Activated naive CD8-positive, alpha-beta T cell treated with anti-CD3 and anti-CD28 coated beads for 36 hours (primary cell): ENCODE data around the gene DPAGT1. TPM values are rescaled to one million over a fixed set of nuclear protein-coding genes. Genes with fewer than 3 reads are reported as not detected.
"Not testable (repeated sequence)": the region's sequence is repeated elsewhere in the genome, so short reads cannot be mapped to it uniquely, and the experiment has no call there.

Experiments used
- DNase-seq: peaks from one replicate; pipeline ENCODE4 v3.0.0; 2021
- H3K27ac Mint-ChIP-seq: one replicate; pipeline ENCODE4 v1.8.0; 2022; ENCODE audit warnings: mild to moderate bottlenecking, moderate library complexity, mixed read lengths
- H3K27me3 Mint-ChIP-seq: one replicate; pipeline ENCODE4 v1.8.0; 2022; ENCODE audit warnings: mild to moderate bottlenecking, mixed read lengths
- H3K36me3 Mint-ChIP-seq: one replicate; pipeline ENCODE4 v1.8.0; 2021; ENCODE audit warnings: mild to moderate bottlenecking, mixed read lengths
- H3K4me1 Mint-ChIP-seq: one replicate; pipeline ENCODE4 v1.8.0; 2021; ENCODE audit warnings: mixed read lengths
- H3K4me3 Mint-ChIP-seq: one replicate; pipeline ENCODE4 v1.8.0; 2022; ENCODE audit warnings: mild to moderate bottlenecking, moderate library complexity, mixed read lengths
- H3K9me3 Mint-ChIP-seq: one replicate; pipeline ENCODE4 v1.8.0; 2022; ENCODE audit warnings: mixed read lengths
- total RNA-seq, 2 experiments: library from RNA; stranded (reverse); gene quantifications; one replicate each; pipeline ENCODE4 v1.2.3, GENCODE V29; 2021

Gene DPAGT1
- total RNA-seq, result 10 to 100 TPM; 58.3 to 63.6 TPM

GRCh38 chr11:119101759-119102423, at the start of gene DPAGT1:
Gene DPAGT1, minus strand, starts transcription at chr11:119101853. Its CDS starts 198 bp downstream, at chr11:119101655.
- no peaks in the 10 kb centered on the region for H3K27me3 Mint-ChIP-seq
- H3K27ac Mint-ChIP-seq, result peak within 1 kb of the TSS; percentile 97
- no peaks in the 10 kb centered on the region for H3K9me3 Mint-ChIP-seq
- peak within 1 kb of the TSS; percentile 94 for H3K4me3 Mint-ChIP-seq
- peaks cover 30% of the 10 kb centered on the region for H3K4me1 Mint-ChIP-seq
- H3K36me3 Mint-ChIP-seq, result peaks cover 22% of the 10 kb centered on the region
- DNase-seq, result peak; percentile 84

GRCh38 chr11:119149786-119150275, 48.2 kb upstream of the DPAGT1 start:
- Mint-ChIP-seq H3K27ac (no peak overlapping the region), H3K9me3 (no peaks in the 10 kb centered on the region), H3K4me3 (no peak overlapping the region), H3K36me3 (no peaks in the 10 kb centered on the region), H3K4me1 (peaks cover 14% of the 10 kb centered on the region), H3K27me3 (peaks cover 39% of the 10 kb centered on the region)
- no peak for DNase-seq

- Mint-ChIP-seq H3K4me3 (peak within 1 kb of the TSS; percentile 72), H3K27ac (no peak within 1 kb of the TSS), H3K36me3 (no peaks in the 10 kb centered on the region), H3K27me3 (peaks cover 39% of the 10 kb centered on the region), H3K9me3 (no peaks in the 10 kb centered on the region), H3K4me1 (peaks cover 14% of the 10 kb centered on the region)
- peak; percentile 40 for DNase-seq
Observed at GRCh38 chr11:119149018-119149785, 47.5 kb upstream of the DPAGT1 start, which contains the start of gene ABCG4. Gene ABCG4, plus strand, starts transcription at chr11:119149052. Its CDS starts 914 bp downstream, at chr11:119149966.

- peaks cover 14% of the 10 kb centered on the region for H3K4me1 Mint-ChIP-seq
- no peaks in the 10 kb centered on the region for H3K9me3 Mint-ChIP-seq
- DNase-seq, result no peak
- H3K36me3 Mint-ChIP-seq, result no peaks in the 10 kb centered on the region
- no peak overlapping the region for H3K27ac Mint-ChIP-seq
- H3K27me3 Mint-ChIP-seq, result peaks cover 41% of the 10 kb centered on the region
- H3K4me3 Mint-ChIP-seq, result peak overlapping the region; percentile 72
Observed at GRCh38 chr11:119148720-119149017, 47.0 kb upstream of the DPAGT1 start.

GRCh38 chr11:119147604-119148333, 46.1 kb upstream of the DPAGT1 start:
- no peak for DNase-seq
- Mint-ChIP-seq H3K9me3 (no peaks in the 10 kb centered on the region), H3K27me3 (peaks cover 46% of the 10 kb centered on the region), H3K4me3 (no peak overlapping the region), H3K27ac (no peak overlapping the region), H3K4me1 (peaks cover 14% of the 10 kb centered on the region), H3K36me3 (no peaks in the 10 kb centered on the region)

GRCh38 chr11:119145551-119145950, 43.9 kb upstream of the DPAGT1 start:
- Mint-ChIP-seq H3K4me1 (peaks cover 14% of the 10 kb centered on the region), H3K27ac (no peak overlapping the region), H3K36me3 (no peaks in the 10 kb centered on the region), H3K4me3 (no peak overlapping the region), H3K9me3 (no peaks in the 10 kb centered on the region), H3K27me3 (peaks cover 43% of the 10 kb centered on the region)
- DNase-seq, result no peak

GRCh38 chr11:119144825-119145486, 43.3 kb upstream of the DPAGT1 start:
- Mint-ChIP-seq H3K9me3 (no peaks in the 10 kb centered on the region), H3K27ac (no peak overlapping the region)
- peak; percentile 31 for DNase-seq

GRCh38 chr11:119139276-119139675, 37.6 kb upstream of the DPAGT1 start:
- H3K27me3 Mint-ChIP-seq, H3K4me3 Mint-ChIP-seq, DNase-seq, H3K36me3 Mint-ChIP-seq, H3K4me1 Mint-ChIP-seq, H3K9me3 Mint-ChIP-seq, H3K27ac Mint-ChIP-seq: not testable (repeated sequence)

More at GRCh38 chr11:119144825-119145486, 43.3 kb upstream of the DPAGT1 start:
- H3K4me1 Mint-ChIP-seq, result peaks cover 14% of the 10 kb centered on the region
- H3K4me3 Mint-ChIP-seq, result no peak overlapping the region
- H3K27me3 Mint-ChIP-seq, result peaks cover 38% of the 10 kb centered on the region
- no peaks in the 10 kb centered on the region for H3K36me3 Mint-ChIP-seq

GRCh38 chr11:119134389-119134978, 32.8 kb upstream of the DPAGT1 start:
- no peaks in the 10 kb centered on the region for H3K27me3 Mint-ChIP-seq
- DNase-seq, result no peak
- H3K27ac Mint-ChIP-seq, result no peak overlapping the region
- no peak overlapping the region for H3K4me3 Mint-ChIP-seq
- no peaks in the 10 kb centered on the region for H3K4me1 Mint-ChIP-seq
- peaks cover 20% of the 10 kb centered on the region for H3K36me3 Mint-ChIP-seq
- H3K9me3 Mint-ChIP-seq, result no peaks in the 10 kb centered on the region

- no peak for DNase-seq
- Mint-ChIP-seq H3K27me3 (no peaks in the 10 kb centered on the region), H3K4me1 (peaks cover 10% of the 10 kb centered on the region), H3K4me3 (no peak overlapping the region), H3K36me3 (peaks cover 30% of the 10 kb centered on the region), H3K9me3 (no peaks in the 10 kb centered on the region), H3K27ac (no peak overlapping the region)
Observed at GRCh38 chr11:119130662-119131061, 29.0 kb upstream of the DPAGT1 start.

- Mint-ChIP-seq H3K36me3 (peaks cover 25% of the 10 kb centered on the region), H3K4me1 (peaks cover 24% of the 10 kb centered on the region), H3K27me3 (no peaks in the 10 kb centered on the region), H3K9me3 (no peaks in the 10 kb centered on the region), H3K4me3 (no peak overlapping the region), H3K27ac (peak overlapping the region; percentile 43)
- no peak for DNase-seq
Observed at GRCh38 chr11:119126675-119127268, 25.1 kb upstream of the DPAGT1 start.

- Mint-ChIP-seq H3K4me3 (no peak overlapping the region), H3K36me3 (peaks cover 19% of the 10 kb centered on the region), H3K9me3 (no peaks in the 10 kb centered on the region), H3K27ac (no peak overlapping the region), H3K27me3 (no peaks in the 10 kb centered on the region), H3K4me1 (peaks cover 27% of the 10 kb centered on the region)
- DNase-seq, result no peak
Observed at GRCh38 chr11:119125821-119126220, 24.2 kb upstream of the DPAGT1 start.

GRCh38 chr11:119121811-119122124, 20.1 kb upstream of the DPAGT1 start:
- H3K4me1 Mint-ChIP-seq, result peaks cover 28% of the 10 kb centered on the region
- H3K9me3 Mint-ChIP-seq, result no peaks in the 10 kb centered on the region
- H3K4me3 Mint-ChIP-seq, result peak overlapping the region; percentile 94
- H3K27ac Mint-ChIP-seq, result peak overlapping the region; percentile 92
- H3K27me3 Mint-ChIP-seq, result no peaks in the 10 kb centered on the region
- peaks cover 20% of the 10 kb centered on the region for H3K36me3 Mint-ChIP-seq
- no peak for DNase-seq
